ENCODE data around the gene OTUB2. TPM values are rescaled to one million over a fixed set of nuclear protein-coding genes. Genes with fewer than 3 reads are reported as not detected.

The OTUB2 gene
- total and polyA plus RNA-seq, 2 experiments from 2014 or later, result 1.3 to 1.9 TPM

- peaks cover 5% of the 10 kb centered on the region; the same call in 1 of the 2 replicates for H3K4me1 ChIP-seq (ENCODE audit: insufficient read depth)
- no peak overlapping the region for H3K9ac ChIP-seq
- H3K27me3 ChIP-seq (replicated peaks; ENCODE audit: insufficient read depth), result no peaks in the 10 kb centered on the region
- peak; percentile 59 for DNase-seq
- H3K27ac ChIP-seq, result no peak overlapping the region
- H3K36me3 ChIP-seq (ENCODE audit: low read depth), result peaks cover 3% of the 10 kb centered on the region; the same call in 1 of the 2 replicates
- no peak overlapping the region for H3K4me2 ChIP-seq (ENCODE audit: unreplicated experiment)
- no peaks in the 10 kb centered on the region for H3K9me2 ChIP-seq (ENCODE audit: insufficient read depth)
- in situ Hi-C loops (cut with MboI), result no loop called here
- 56 to 66% methylated on average over 13 of the region's 13 CpGs for WGBS, 2 experiments (ENCODE audit: low coverage in 1 of 2, low lambda C conversion rate in 2 of 2, missing lambda C conversion rate in 2 of 2)
- no peak overlapping the region for H3K4me3 ChIP-seq
- H3K79me2 ChIP-seq (ENCODE audit: insufficient read depth), result no peaks in the 10 kb centered on the region
- no peaks in the 10 kb centered on the region; the same call in 1 of the 2 replicates for H3F3A ChIP-seq (ENCODE audit: insufficient read depth)
- no peaks in the 10 kb centered on the region for H4K20me1 ChIP-seq (ENCODE audit: insufficient read depth)
- TF ChIP-seq EZH2 (IDR thresholded peaks at IDR 0.05; ENCODE audit: insufficient read depth, poor library complexity, severe bottlenecking) (no peak), EZH2phosphoT487 (IDR thresholded peaks at IDR 0.05; ENCODE audit: insufficient read depth, low read depth) (no peak)
- no peak overlapping the region for H2AFZ ChIP-seq
- no peaks in the 10 kb centered on the region for H3K9me3 ChIP-seq (ENCODE audit: low read depth)
Measured at GRCh38 chr14:94043111-94043755, 17.1 kb downstream of the OTUB2 start.

GRCh38 chr14:94043756-94044475 is 17.8 kb downstream of the OTUB2 start:
- H3K4me2 ChIP-seq (ENCODE audit: unreplicated experiment), result no peak overlapping the region
- H3K27me3 ChIP-seq (replicated peaks; ENCODE audit: insufficient read depth), result no peaks in the 10 kb centered on the region
- in situ Hi-C loops (cut with MboI), result no loop called here
- DNase-seq, result no peak
- no peaks in the 10 kb centered on the region for H3K9me2 ChIP-seq (ENCODE audit: insufficient read depth)
- peaks cover 5% of the 10 kb centered on the region; the same call in 1 of the 2 replicates for H3K4me1 ChIP-seq (ENCODE audit: insufficient read depth)
- H3K36me3 ChIP-seq (ENCODE audit: low read depth), result peaks cover 9% of the 10 kb centered on the region; the same call in 1 of the 2 replicates
- no peaks in the 10 kb centered on the region; the same call in 1 of the 2 replicates for H3F3A ChIP-seq (ENCODE audit: insufficient read depth)
- no peak for TF ChIP-seq EZH2phosphoT487 (IDR thresholded peaks at IDR 0.05; ENCODE audit: insufficient read depth, low read depth)
- TF ChIP-seq EZH2 (IDR thresholded peaks at IDR 0.05; ENCODE audit: insufficient read depth, poor library complexity, severe bottlenecking), result no peak
- no peak overlapping the region for H3K27ac ChIP-seq
- no peaks in the 10 kb centered on the region for H3K9me3 ChIP-seq (ENCODE audit: low read depth)
- H2AFZ ChIP-seq, result no peak overlapping the region
- H3K79me2 ChIP-seq (ENCODE audit: insufficient read depth), result no peaks in the 10 kb centered on the region
- no peaks in the 10 kb centered on the region for H4K20me1 ChIP-seq (ENCODE audit: insufficient read depth)
- WGBS, 2 experiments (ENCODE audit: low coverage in 1 of 2, low lambda C conversion rate in 2 of 2, missing lambda C conversion rate in 2 of 2), result 69 to 74% methylated on average over 14 of the region's 14 CpGs
- H3K4me3 ChIP-seq, result no peak overlapping the region
- H3K9ac ChIP-seq, result no peak overlapping the region

- no peaks in the 10 kb centered on the region for H3K79me2 ChIP-seq (ENCODE audit: insufficient read depth)
- H2AFZ ChIP-seq, result no peak overlapping the region
- peaks cover 13% of the 10 kb centered on the region; the same call in 1 of the 2 replicates for H3K36me3 ChIP-seq (ENCODE audit: low read depth)
- no peaks in the 10 kb centered on the region; the same call in 1 of the 2 replicates for H3F3A ChIP-seq (ENCODE audit: insufficient read depth)
- H3K27me3 ChIP-seq (replicated peaks; ENCODE audit: insufficient read depth), result no peaks in the 10 kb centered on the region
- no peak overlapping the region for H3K4me2 ChIP-seq (ENCODE audit: unreplicated experiment)
- H3K4me1 ChIP-seq (ENCODE audit: insufficient read depth), result peaks cover 5% of the 10 kb centered on the region; the same call in 1 of the 2 replicates
- H3K9me3 ChIP-seq (ENCODE audit: low read depth), result no peaks in the 10 kb centered on the region
- no peaks in the 10 kb centered on the region for H3K9me2 ChIP-seq (ENCODE audit: insufficient read depth)
- TF ChIP-seq EZH2phosphoT487 (IDR thresholded peaks at IDR 0.05; ENCODE audit: insufficient read depth, low read depth) (no peak), EZH2 (IDR thresholded peaks at IDR 0.05; ENCODE audit: insufficient read depth, poor library complexity, severe bottlenecking) (no peak)
- WGBS, 2 experiments (ENCODE audit: low coverage in 1 of 2, low lambda C conversion rate in 2 of 2, missing lambda C conversion rate in 2 of 2), result 84 to 87% methylated on average over 19 to 20 of the region's 20 CpGs
- DNase-seq, result no peak
- H3K9ac ChIP-seq, result no peak overlapping the region
- no peak overlapping the region for H3K4me3 ChIP-seq
- in situ Hi-C loops (cut with MboI), result no loop called here
- H3K27ac ChIP-seq, result no peak overlapping the region
- H4K20me1 ChIP-seq (ENCODE audit: insufficient read depth), result no peaks in the 10 kb centered on the region
Measured at GRCh38 chr14:94044476-94045091, 18.4 kb downstream of the OTUB2 start.

- Histone ChIP-seq H3K27me3 (replicated peaks; ENCODE audit: insufficient read depth) (no peaks in the 10 kb centered on the region), H3K4me3 (no peak overlapping the region), H2AFZ (no peak overlapping the region), H3K79me2 (ENCODE audit: insufficient read depth) (no peaks in the 10 kb centered on the region), H4K20me1 (ENCODE audit: insufficient read depth) (no peaks in the 10 kb centered on the region), H3K4me1 (ENCODE audit: insufficient read depth) (peaks cover 5% of the 10 kb centered on the region; the same call in 1 of the 2 replicates), H3K36me3 (ENCODE audit: low read depth) (peaks cover 14% of the 10 kb centered on the region; the same call in 1 of the 2 replicates), H3K9ac (no peak overlapping the region), H3F3A (ENCODE audit: insufficient read depth) (no peaks in the 10 kb centered on the region; the same call in 1 of the 2 replicates), H3K9me2 (ENCODE audit: insufficient read depth) (no peaks in the 10 kb centered on the region), H3K4me2 (ENCODE audit: unreplicated experiment) (no peak overlapping the region), H3K9me3 (ENCODE audit: low read depth) (no peaks in the 10 kb centered on the region), H3K27ac (no peak overlapping the region)
- WGBS, 2 experiments (ENCODE audit: low coverage in 1 of 2, low lambda C conversion rate in 2 of 2, missing lambda C conversion rate in 2 of 2), result 93 to 96% methylated on average over 8 of the region's 8 CpGs
- TF ChIP-seq EZH2phosphoT487 (IDR thresholded peaks at IDR 0.05; ENCODE audit: insufficient read depth, low read depth), result no peak
- TF ChIP-seq EZH2 (IDR thresholded peaks at IDR 0.05; ENCODE audit: insufficient read depth, poor library complexity, severe bottlenecking), result no peak
- in situ Hi-C loops (cut with MboI), result no loop called here
- no peak for DNase-seq
Measured at GRCh38 chr14:94045101-94045500, 19.0 kb downstream of the OTUB2 start.
